Measurements from ENCODE around the gene NGEF.
"Not testable (repeated sequence)": the region's sequence is repeated elsewhere in the genome, so short reads cannot be mapped to it uniquely, and the experiment has no call there.

NGEF gene

DNA sequence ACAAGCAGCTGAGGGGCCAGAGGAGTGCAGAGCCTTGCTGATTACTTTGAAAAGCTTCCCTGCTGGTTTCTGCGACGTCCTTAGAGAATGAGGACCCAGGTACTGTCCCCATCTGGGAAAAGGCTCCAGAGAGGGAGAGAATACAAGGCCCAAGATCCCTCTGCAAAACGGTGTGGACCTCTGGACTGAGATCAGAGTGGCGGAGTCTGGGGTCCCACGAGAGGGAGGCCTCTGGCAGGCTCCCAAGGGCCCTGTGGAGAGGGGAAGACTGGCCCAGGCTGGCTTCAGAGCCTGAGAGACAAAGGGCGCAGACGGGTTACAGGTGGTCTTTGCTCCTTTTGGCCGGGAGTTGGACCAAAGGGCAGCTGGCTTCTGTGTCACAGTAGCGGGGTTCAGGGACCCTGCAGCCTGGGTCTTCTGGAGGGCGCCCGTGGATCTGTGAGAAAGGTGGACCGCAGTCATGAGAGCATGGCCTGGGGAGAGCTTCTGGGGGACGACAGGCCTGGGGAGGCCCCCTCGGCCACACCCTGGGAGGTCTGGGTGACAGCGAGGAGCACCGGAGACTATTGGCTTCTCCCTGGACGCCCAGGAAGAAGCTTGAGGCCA is 142.2 kb downstream of the NGEF start:
- DNase-seq (ENCODE audit: low spot score), result no peak

- no peak for DNase-seq (ENCODE audit: low spot score)
These were observed 142.9 kb downstream of the NGEF start, which contains the start of gene SNORC for GRCh38 chr2:232870018-232870765. Gene SNORC, plus strand, starts transcription at chr2:232870264. Its CDS starts 78 bp downstream, at chr2:232870342.

GRCh38 chr2:232869138-232870017 is 143.7 kb downstream of the NGEF start:
- no peak for DNase-seq (ENCODE audit: low spot score)

GRCh38 chr2:232866104-232866503 is 147.0 kb downstream of the NGEF start:
- DNase-seq (ENCODE audit: low spot score), result no peak

DNA sequence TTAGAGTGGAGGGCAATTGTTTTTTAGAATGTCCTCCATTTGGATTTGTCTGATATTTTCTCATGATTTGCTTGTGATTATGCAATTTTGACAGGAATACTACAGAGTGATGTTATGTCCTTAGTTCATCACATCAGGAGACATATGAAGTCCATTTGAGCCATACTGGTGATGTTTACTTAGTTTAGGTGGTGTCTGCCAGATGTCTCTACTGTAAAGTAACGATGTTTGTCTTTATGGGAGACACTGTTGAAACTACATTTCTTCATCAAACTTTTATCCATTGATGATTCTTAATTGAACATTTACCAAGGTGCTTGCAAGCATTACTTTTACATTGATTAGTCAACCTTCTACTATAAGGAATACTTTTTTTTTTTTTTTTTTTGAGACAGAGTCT is 147.9 kb downstream of the NGEF start:
- DNase-seq (ENCODE audit: low spot score), result no peak

DNA sequence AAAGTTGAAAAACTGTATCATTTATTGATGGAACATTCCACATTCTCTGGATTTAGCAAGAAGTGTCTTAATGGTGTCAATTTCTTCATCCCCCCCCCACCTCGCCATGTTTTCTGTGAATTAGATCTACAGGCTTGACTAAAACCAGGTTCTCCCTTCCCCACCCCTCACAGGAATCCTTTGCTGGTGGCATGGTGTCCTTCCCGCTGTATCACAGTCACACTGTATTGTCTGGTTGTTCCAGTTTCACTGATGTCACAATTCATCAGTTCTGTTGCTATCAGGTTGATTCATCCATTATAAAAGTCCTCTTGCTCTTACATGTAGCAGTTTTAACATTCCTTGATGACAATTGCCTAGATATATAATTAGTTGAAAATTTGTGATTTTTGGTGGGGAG is 149.1 kb downstream of the NGEF start:
- no peak for DNase-seq (ENCODE audit: low spot score)

DNA sequence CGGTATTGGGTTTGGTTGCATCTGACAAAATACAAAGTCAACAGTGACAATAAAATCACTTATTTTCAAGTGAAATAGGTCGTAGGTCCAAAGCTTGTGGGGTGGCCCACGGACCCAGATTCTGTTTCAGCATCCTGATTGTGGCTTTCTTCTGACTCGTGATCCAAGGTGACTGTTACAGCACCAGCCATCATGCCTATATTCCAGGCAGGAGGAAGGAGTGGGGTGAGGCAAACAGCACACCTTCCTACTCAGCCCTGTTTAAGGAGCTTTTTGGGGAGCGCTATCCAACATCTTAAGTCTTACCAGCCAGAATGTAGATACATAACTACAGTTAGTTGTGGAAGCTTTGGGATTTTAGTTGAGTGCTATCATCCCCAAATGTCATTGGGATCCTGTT is 151.7 kb downstream of the NGEF start:
- DNase-seq (ENCODE audit: low spot score), result no peak

- no peak for DNase-seq (ENCODE audit: low spot score)
These were observed 152.3 kb downstream of the NGEF start for GRCh38 chr2:232860593-232861241.

DNA sequence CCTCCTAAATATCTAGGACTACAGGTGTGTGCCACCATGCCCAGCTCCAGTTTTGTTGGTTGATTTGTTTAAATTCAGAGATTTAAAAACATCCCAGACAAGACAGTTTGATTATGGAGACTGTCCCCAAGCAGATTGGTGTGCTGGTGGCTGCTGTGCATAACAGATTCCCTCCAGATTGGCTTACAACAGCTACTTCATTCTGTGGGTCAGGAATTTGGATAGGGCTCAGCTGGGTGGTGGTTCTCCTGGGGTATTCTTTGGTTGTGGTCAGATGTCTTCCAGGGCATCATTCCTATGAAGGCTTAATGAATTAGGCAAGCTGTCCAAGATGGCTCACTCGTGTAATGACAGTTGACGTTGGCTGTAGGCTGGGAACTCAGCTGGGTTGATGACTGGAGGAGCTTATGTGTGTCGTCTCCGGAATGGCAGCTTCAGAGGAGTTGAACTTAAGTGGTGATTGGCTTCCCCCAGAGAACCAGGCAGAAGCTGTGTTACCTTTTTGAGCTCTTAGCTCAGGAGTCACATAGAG is 153.6 kb downstream of the NGEF start:
- DNase-seq (ENCODE audit: low spot score), result no peak

GRCh38 chr2:232857158-232857563 is 155.9 kb downstream of the NGEF start:
- no peak for DNase-seq (ENCODE audit: low spot score)

- DNase-seq (ENCODE audit: low spot score), result no peak
These were observed 159.0 kb downstream of the NGEF start for GRCh38 chr2:232854082-232854481.

DNA sequence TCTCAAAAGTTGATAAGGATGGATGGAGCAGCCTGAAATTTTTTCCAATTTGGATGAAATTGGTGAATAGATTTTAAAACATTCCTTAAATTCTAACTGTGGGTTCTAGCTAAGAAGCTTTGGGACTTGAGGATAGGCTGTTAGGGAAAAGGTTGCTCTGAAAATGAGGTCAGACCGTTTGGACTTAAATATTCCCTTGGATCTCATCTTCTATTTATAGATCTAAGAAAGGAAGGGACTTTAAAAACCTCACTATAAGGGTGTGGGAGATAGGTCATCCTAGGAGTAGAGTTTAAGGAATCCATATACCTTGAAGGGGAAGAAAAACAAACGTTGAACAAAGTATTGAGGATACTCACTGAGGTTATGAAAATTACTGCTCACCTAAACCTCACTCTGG is 160.4 kb downstream of the NGEF start:
- DNase-seq (ENCODE audit: low spot score), result no peak

DNA sequence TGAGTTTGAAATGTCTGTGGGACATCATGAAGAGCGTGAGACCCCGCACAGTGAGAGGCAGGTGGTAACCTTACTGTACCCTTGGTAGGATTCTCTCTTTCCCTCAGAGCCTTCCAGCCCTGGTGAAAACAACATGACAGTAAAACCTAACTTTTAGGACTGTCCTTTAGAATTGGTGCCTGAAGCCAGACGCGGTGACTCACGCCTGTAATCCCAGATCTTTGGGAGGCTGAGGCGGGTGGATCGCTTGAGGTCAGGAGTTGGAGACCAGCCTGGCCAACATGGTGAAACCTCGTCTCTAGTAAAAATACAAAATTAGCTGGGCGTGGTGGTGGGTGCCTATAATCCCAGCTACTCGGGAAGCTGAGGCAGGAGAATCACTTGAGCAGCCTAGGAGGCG is 161.0 kb downstream of the NGEF start:
- DNase-seq (ENCODE audit: low spot score), result not testable (repeated sequence)

GRCh38 chr2:232850039-232850438 is 163.0 kb downstream of the NGEF start:
- no peak for DNase-seq (ENCODE audit: low spot score)

- no peak for DNase-seq (ENCODE audit: low spot score)
These were observed 167.0 kb downstream of the NGEF start for GRCh38 chr2:232846055-232846454.

DNA sequence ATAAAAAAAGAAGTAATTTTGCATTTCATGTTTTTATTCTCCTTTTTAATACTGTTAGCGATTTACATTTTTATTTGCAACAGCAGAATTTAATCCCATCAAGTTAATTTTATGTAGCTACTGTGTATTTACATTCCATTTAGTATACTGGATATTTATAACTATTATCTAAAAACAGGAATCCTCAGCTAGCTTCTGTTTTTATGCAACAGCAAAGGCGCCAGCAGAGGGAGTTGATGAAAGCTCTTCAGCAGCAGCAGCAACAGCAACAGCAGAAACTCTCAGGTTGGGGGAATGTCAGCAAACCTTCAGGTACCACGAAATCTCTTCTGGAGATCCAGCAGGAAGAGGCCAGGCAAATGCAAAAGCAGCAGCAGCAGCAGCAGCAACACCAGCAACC is 169.2 kb downstream of the NGEF start:
- DNase-seq (ENCODE audit: low spot score), result no peak

- DNase-seq (ENCODE audit: low spot score), result no peak
These were observed 170.4 kb downstream of the NGEF start for GRCh38 chr2:232842689-232843088.

- no peak for DNase-seq (ENCODE audit: low spot score)
These were observed 173.5 kb downstream of the NGEF start for GRCh38 chr2:232839411-232840079.

DNA sequence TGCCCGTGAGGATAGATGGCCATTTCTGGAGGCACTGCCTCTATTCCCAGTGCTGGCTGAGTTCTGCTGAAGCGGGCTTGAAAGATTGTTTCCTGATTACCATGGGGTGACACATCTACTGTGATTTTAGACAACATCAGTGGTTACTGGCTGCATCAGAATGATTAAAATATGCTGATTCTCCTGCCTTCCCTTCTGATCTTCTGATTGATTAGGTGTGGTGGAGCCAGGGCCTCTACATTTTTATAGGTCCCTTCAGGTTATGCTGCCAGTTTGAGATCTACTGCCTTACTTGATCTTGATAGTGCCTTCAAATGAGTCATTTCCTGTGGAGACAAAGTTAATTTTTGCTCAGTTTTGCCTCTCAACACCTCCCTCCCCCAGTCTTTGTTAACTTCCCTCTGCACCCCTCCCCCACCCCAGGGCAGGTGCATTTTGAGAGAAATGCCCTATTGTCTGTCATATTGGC is 174.6 kb downstream of the NGEF start:
- peak; percentile 82 for DNase-seq (ENCODE audit: low spot score)

DNA sequence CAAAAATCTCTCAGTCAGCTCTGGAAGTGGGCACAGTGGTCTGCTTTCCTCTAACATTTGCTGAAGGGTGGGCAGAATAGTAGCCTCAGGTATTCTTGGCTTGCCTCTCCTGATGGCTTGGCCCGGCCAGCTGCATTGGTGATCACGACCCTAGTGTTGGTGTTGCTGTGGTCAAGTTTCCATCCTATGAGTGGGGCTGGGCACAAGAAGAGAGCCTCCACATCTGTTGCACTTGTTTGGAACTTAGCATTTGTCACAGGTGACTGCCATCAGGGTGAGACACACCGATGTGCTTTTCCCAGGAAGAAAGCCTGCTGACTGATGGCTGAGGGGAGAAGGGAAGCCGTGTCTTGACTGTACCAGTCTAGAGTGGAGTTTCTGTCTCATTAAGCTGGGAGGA is 176.1 kb downstream of the NGEF start:
- no peak for DNase-seq (ENCODE audit: low spot score)

DNA sequence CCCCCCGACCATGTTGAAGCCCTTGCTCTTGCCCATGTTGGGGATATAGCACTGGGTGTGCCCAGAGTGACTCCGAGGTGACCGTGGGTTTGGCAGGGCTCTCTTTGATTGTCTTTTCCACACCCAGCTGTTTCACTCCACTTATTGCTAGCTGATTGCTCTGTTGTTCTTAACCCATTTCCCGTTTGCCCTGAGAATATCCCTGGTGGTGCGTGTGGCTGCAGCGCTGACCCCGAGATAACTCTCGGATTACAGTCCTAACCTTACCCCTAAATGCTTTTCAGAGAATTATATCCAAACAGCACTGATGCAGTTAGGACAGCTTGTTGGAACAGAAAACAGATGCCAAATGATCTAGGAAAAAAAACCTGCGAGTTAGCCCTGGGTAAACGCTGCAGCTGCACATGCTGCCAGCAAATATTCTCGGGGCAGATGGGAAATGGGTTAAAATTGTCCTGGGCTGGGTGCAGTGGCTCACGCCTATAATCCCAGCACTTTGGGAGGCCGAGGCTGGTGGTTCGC is 177.3 kb downstream of the NGEF start:
- no peak for DNase-seq (ENCODE audit: low spot score)
